WTC11 (cell line): ENCODE results near the gene RTF2. TPM values are rescaled to one million over a fixed set of nuclear protein-coding genes. Genes with fewer than 3 reads are reported as not detected.

ENCODE experiments used
- ATAC-seq: fragments of 200-7000 bp; cut with Tn5 transposase; 2 replicates; pipeline ENCODE4 v1.10.0; 2021; ENCODE audit warnings: mild to moderate bottlenecking, moderate library complexity
- CTCF ChIA-PET: fragments of 300-600 bp; sonication (Branson Sonifier 250); formaldehyde crosslinking; loops from one replicate; lab custom pipeline; 2021; ENCODE audit warnings: antibody characterized with exemption; lab: Charles Lee
- POLR2A ChIA-PET: fragments of 350-600 bp; sonication (Branson Sonifier 250); formaldehyde crosslinking; loops from one replicate; lab custom pipeline; 2021; ENCODE audit warnings: antibody characterized with exemption; lab: Charles Lee
- DNase-seq: peaks from one replicate; pipeline ENCODE4 v3.0.0; 2021; ENCODE audit warnings: low spot score
- H3K27ac Mint-ChIP-seq: 2 replicates; pipeline ENCODE4 v1.8.0; 2021; ENCODE audit warnings: mixed read lengths
- H3K27me3 Mint-ChIP-seq: 2 replicates; pipeline ENCODE4 v1.8.0; 2021; ENCODE audit warnings: low read depth, mild to moderate bottlenecking, moderate library complexity, mixed read lengths
- H3K36me3 Mint-ChIP-seq: 2 replicates; pipeline ENCODE4 v1.8.0; 2021; ENCODE audit warnings: mixed read lengths
- H3K4me1 Mint-ChIP-seq: 2 replicates; pipeline ENCODE4 v1.8.0; 2022; ENCODE audit warnings: mixed read lengths
- H3K4me3 Mint-ChIP-seq: 2 replicates; pipeline ENCODE4 v1.8.0; 2021; ENCODE audit warnings: mild to moderate bottlenecking, moderate library complexity, mixed read lengths
- H3K9me3 Mint-ChIP-seq: 2 replicates; pipeline ENCODE4 v1.8.0; 2021; ENCODE audit warnings: mixed read lengths
- ATF1 ChIP-seq: sonication (generic); formaldehyde crosslinking; IDR thresholded peaks from 2 replicates; pipeline ENCODE4 v1.8.1; 2023; ENCODE audit warnings: mild to moderate bottlenecking, moderate library complexity, missing genetic modification reagents
- CREM ChIP-seq: sonication (generic); formaldehyde crosslinking; IDR thresholded peaks from 2 replicates; pipeline ENCODE4 v1.8.1; 2022; ENCODE audit warnings: mild to moderate bottlenecking, missing genetic modification reagents, moderate library complexity
- FOXJ3 ChIP-seq: sonication (generic); formaldehyde crosslinking; IDR thresholded peaks from 2 replicates; pipeline ENCODE4 v1.9.0; 2021; ENCODE audit warnings: missing genetic modification reagents, mild to moderate bottlenecking, borderline replicate concordance
- GTF2I ChIP-seq: fragments of 250-450 bp; sonication (Bioruptor Pico); conservative IDR thresholded peaks from 2 replicates; pipeline ENCODE4 v1.4.0; 2021; ENCODE audit warnings: mild to moderate bottlenecking
- HMGA2 ChIP-seq: fragments of 250-450 bp; sonication (Bioruptor Pico); IDR thresholded peaks from 2 replicates; pipeline ENCODE4 v1.4.0; 2021; ENCODE audit warnings: mild to moderate bottlenecking, moderate library complexity
- KAT7 ChIP-seq: sonication (generic); formaldehyde crosslinking; IDR thresholded peaks from 2 replicates; pipeline ENCODE4 v1.8.1; 2023; ENCODE audit warnings: missing genetic modification reagents, mild to moderate bottlenecking, borderline replicate concordance
- NFYB ChIP-seq: sonication (generic); formaldehyde crosslinking; conservative IDR thresholded peaks from 2 replicates; pipeline ENCODE4 v1.8.0; 2022; ENCODE audit warnings: low read depth, missing genetic modification reagents
- NR2C2 ChIP-seq: sonication (generic); formaldehyde crosslinking; IDR thresholded peaks from 2 replicates; pipeline ENCODE4 v1.8.0; 2022; ENCODE audit warnings: mild to moderate bottlenecking, missing genetic modification reagents
- SOX15 ChIP-seq: fragments of 250-450 bp; sonication (Bioruptor Pico); IDR thresholded peaks from 2 replicates; pipeline ENCODE4 v1.9.0; 2021; ENCODE audit warnings: mild to moderate bottlenecking
- TP53 ChIP-seq: sonication (generic); formaldehyde crosslinking; IDR thresholded peaks from 2 replicates; pipeline ENCODE4 v1.8.1; 2023; ENCODE audit warnings: mild to moderate bottlenecking, missing genetic modification reagents
- ZNF121 ChIP-seq: sonication (generic); formaldehyde crosslinking; IDR thresholded peaks from 2 replicates; pipeline ENCODE4 v1.8.0; 2023; ENCODE audit warnings: missing genetic modification reagents
- total RNA-seq: library from RNA; stranded (reverse); gene quantifications from 3 replicates; pipeline ENCODE4 v1.2.3, GENCODE V29; 2021
- TF ChIP-seq, protein P1 (sequence below): fragments of 250-450 bp; sonication (Bioruptor Pico); IDR thresholded peaks from 2 replicates; pipeline ENCODE4 v2.1.2; 2022; ENCODE audit warnings: mild to moderate bottlenecking, moderate library complexity
- TF ChIP-seq, protein P2 (sequence below): fragments of 250-450 bp; sonication (Bioruptor Pico); IDR thresholded peaks from 2 replicates; pipeline ENCODE4 v1.8.0; 2021; ENCODE audit warnings: mild to moderate bottlenecking
- TF ChIP-seq, protein P3 (sequence below): sonication (generic); formaldehyde crosslinking; IDR thresholded peaks from 2 replicates; pipeline ENCODE4 v1.8.0; 2022; ENCODE audit warnings: missing genetic modification reagents
- TF ChIP-seq, protein P4 (sequence below): sonication (generic); formaldehyde crosslinking; IDR thresholded peaks from 2 replicates; pipeline ENCODE4 v1.8.0; 2022; ENCODE audit warnings: mild to moderate bottlenecking, missing genetic modification reagents
- TF ChIP-seq, protein P5 (sequence below): sonication (generic); formaldehyde crosslinking; IDR thresholded peaks from 2 replicates; pipeline ENCODE4 v1.8.1; 2022; ENCODE audit warnings: low read depth, missing genetic modification reagents, borderline replicate concordance
- TF ChIP-seq, protein P6 (sequence below): sonication (generic); formaldehyde crosslinking; IDR thresholded peaks from 2 replicates; pipeline ENCODE4 v1.8.1; 2022; ENCODE audit warnings: low read depth, mild to moderate bottlenecking, moderate library complexity, missing genetic modification reagents, borderline replicate concordance
- TF ChIP-seq, protein P7 (sequence below): sonication (generic); formaldehyde crosslinking; IDR thresholded peaks from 2 replicates; pipeline ENCODE4 v1.8.1; 2023; ENCODE audit warnings: mild to moderate bottlenecking, missing genetic modification reagents
- TF ChIP-seq, protein P8 (sequence below): sonication (generic); formaldehyde crosslinking; IDR thresholded peaks from 2 replicates; pipeline ENCODE4 v1.8.1; 2023; ENCODE audit warnings: mild to moderate bottlenecking, missing genetic modification reagents

The RTF2 gene
- total RNA-seq, 1 experiment from 2014 or later: 46.3 TPM

DNA sequence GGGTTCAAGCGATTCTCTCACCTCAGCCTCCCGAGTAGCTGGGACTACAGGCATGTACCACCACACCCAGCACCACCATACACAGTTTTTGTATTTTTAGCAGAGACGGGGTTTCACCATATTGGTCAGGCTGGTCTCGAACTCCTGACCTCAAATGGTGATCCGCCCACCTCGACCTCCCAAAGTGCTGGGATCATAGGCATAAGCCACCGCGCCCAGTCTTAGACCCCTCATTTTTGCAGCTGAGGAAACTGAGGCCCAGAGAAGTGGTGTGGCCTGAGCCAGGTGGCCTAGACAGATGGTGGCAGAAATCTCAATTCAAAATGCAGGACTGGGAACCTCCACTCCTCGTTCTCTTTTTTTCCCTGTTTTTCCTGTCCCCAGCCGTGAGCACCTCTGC is 43.5 kb downstream of the RTF2 start:
- Mint-ChIP-seq H3K4me3 (no peak overlapping the region), H3K27me3 (no peaks in the 10 kb centered on the region), H3K4me1 (peaks cover 7% of the 10 kb centered on the region), H3K36me3 (no peaks in the 10 kb centered on the region), H3K9me3 (no peaks in the 10 kb centered on the region), H3K27ac (no peak overlapping the region)
- ChIA-PET CTCF (no interaction called here), POLR2A (no interaction called here)
- TF ChIP-seq, protein P1, sequence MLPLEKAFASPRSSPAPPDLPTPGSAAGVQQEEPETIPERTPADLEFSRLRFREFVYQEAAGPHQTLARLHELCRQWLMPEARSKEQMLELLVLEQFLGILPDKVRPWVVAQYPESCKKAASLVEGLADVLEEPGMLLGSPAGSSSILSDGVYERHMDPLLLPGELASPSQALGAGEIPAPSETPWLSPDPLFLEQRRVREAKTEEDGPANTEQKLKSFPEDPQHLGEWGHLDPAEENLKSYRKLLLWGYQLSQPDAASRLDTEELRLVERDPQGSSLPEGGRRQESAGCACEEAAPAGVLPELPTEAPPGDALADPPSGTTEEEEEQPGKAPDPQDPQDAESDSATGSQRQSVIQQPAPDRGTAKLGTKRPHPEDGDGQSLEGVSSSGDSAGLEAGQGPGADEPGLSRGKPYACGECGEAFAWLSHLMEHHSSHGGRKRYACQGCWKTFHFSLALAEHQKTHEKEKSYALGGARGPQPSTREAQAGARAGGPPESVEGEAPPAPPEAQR: no peak
- TF ChIP-seq, protein P2, sequence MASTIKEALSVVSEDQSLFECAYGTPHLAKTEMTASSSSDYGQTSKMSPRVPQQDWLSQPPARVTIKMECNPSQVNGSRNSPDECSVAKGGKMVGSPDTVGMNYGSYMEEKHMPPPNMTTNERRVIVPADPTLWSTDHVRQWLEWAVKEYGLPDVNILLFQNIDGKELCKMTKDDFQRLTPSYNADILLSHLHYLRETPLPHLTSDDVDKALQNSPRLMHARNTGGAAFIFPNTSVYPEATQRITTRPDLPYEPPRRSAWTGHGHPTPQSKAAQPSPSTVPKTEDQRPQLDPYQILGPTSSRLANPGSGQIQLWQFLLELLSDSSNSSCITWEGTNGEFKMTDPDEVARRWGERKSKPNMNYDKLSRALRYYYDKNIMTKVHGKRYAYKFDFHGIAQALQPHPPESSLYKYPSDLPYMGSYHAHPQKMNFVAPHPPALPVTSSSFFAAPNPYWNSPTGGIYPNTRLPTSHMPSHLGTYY (CRISPR knock-in tag): no peak
- TF ChIP-seq, protein P3, sequence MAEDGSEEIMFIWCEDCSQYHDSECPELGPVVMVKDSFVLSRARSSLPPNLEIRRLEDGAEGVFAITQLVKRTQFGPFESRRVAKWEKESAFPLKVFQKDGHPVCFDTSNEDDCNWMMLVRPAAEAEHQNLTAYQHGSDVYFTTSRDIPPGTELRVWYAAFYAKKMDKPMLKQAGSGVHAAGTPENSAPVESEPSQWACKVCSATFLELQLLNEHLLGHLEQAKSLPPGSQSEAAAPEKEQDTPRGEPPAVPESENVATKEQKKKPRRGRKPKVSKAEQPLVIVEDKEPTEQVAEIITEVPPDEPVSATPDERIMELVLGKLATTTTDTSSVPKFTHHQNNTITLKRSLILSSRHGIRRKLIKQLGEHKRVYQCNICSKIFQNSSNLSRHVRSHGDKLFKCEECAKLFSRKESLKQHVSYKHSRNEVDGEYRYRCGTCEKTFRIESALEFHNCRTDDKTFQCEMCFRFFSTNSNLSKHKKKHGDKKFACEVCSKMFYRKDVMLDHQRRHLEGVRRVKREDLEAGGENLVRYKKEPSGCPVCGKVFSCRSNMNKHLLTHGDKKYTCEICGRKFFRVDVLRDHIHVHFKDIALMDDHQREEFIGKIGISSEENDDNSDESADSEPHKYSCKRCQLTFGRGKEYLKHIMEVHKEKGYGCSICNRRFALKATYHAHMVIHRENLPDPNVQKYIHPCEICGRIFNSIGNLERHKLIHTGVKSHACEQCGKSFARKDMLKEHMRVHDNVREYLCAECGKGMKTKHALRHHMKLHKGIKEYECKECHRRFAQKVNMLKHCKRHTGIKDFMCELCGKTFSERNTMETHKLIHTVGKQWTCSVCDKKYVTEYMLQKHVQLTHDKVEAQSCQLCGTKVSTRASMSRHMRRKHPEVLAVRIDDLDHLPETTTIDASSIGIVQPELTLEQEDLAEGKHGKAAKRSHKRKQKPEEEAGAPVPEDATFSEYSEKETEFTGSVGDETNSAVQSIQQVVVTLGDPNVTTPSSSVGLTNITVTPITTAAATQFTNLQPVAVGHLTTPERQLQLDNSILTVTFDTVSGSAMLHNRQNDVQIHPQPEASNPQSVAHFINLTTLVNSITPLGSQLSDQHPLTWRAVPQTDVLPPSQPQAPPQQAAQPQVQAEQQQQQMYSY (CRISPR knock-in tag): no peak
- TF ChIP-seq NFYB (CRISPR knock-in tag): no peak
- no peak for TF ChIP-seq KAT7
- no peak for TF ChIP-seq HMGA2 (CRISPR knock-in tag)
- TF ChIP-seq, protein P4, sequence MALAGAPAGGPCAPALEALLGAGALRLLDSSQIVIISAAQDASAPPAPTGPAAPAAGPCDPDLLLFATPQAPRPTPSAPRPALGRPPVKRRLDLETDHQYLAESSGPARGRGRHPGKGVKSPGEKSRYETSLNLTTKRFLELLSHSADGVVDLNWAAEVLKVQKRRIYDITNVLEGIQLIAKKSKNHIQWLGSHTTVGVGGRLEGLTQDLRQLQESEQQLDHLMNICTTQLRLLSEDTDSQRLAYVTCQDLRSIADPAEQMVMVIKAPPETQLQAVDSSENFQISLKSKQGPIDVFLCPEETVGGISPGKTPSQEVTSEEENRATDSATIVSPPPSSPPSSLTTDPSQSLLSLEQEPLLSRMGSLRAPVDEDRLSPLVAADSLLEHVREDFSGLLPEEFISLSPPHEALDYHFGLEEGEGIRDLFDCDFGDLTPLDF: no peak
- TF ChIP-seq, protein P5, sequence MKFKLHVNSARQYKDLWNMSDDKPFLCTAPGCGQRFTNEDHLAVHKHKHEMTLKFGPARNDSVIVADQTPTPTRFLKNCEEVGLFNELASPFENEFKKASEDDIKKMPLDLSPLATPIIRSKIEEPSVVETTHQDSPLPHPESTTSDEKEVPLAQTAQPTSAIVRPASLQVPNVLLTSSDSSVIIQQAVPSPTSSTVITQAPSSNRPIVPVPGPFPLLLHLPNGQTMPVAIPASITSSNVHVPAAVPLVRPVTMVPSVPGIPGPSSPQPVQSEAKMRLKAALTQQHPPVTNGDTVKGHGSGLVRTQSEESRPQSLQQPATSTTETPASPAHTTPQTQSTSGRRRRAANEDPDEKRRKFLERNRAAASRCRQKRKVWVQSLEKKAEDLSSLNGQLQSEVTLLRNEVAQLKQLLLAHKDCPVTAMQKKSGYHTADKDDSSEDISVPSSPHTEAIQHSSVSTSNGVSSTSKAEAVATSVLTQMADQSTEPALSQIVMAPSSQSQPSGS: no peak
- no peak for TF ChIP-seq ATF1 (CRISPR knock-in tag)
- no peak for TF ChIP-seq SOX15 (CRISPR knock-in tag)
- no peak for TF ChIP-seq ZNF121
- no peak for TF ChIP-seq GTF2I (CRISPR knock-in tag)
- DNase-seq (no peak), ATAC-seq (no peak)

DNA sequence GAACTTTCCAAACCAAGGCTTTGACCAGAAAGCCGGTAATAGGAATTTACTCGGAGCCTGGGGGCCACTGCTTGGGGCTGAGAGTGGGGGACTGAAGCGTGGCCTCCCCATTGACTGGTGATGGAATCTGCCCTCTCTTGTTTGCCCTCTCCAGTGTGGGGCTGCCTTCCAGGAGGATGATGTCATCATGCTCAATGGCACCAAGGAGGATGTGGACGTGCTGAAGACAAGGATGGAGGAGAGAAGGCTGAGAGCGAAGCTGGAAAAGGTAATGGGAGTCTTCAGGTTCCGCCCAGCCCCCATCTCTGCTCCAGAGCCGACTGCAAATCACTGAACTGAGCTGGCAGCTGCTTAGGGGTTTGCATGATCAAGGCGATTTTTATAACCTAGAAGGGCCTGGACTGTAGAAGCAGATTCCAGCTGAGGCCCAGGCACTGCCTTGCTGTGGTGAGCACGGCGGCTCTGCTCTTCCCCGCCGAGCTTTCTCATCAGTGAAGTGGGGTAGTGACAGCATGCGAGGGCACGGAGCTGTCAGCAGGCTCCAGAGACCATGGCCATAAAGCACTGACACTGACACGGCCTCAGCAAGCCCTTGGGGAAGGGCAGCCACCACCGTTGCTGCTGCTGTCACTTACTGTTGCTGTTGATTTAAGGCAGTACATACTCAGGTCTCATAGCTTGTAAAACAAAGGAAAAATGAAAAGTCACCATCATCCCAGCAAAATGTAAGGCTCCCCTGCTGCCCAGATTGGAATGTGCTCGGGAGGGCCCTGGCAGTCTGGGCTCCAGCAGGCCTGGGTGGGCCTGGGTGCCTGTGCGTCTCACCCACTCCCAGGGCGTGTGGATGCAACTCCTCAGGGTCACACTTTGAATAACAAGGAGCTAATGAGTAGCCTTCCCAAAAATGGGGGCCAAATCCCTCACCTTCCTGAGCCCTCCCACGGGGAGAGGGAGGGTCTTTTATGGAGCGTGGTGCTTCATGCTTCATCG is 45.0 kb downstream of the RTF2 start:
- H3K27ac Mint-ChIP-seq: no peak overlapping the region
- H3K4me3 Mint-ChIP-seq: no peak overlapping the region
- H3K27me3 Mint-ChIP-seq: no peaks in the 10 kb centered on the region
- peaks cover 12% of the 10 kb centered on the region for H3K36me3 Mint-ChIP-seq
- H3K4me1 Mint-ChIP-seq: peaks cover 7% of the 10 kb centered on the region
- CTCF ChIA-PET: no interaction called here
- TF ChIP-seq, protein P6, sequence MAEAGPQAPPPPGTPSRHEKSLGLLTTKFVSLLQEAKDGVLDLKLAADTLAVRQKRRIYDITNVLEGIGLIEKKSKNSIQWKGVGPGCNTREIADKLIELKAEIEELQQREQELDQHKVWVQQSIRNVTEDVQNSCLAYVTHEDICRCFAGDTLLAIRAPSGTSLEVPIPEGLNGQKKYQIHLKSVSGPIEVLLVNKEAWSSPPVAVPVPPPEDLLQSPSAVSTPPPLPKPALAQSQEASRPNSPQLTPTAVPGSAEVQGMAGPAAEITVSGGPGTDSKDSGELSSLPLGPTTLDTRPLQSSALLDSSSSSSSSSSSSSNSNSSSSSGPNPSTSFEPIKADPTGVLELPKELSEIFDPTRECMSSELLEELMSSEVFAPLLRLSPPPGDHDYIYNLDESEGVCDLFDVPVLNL: no peak
- TF ChIP-seq, protein P7, sequence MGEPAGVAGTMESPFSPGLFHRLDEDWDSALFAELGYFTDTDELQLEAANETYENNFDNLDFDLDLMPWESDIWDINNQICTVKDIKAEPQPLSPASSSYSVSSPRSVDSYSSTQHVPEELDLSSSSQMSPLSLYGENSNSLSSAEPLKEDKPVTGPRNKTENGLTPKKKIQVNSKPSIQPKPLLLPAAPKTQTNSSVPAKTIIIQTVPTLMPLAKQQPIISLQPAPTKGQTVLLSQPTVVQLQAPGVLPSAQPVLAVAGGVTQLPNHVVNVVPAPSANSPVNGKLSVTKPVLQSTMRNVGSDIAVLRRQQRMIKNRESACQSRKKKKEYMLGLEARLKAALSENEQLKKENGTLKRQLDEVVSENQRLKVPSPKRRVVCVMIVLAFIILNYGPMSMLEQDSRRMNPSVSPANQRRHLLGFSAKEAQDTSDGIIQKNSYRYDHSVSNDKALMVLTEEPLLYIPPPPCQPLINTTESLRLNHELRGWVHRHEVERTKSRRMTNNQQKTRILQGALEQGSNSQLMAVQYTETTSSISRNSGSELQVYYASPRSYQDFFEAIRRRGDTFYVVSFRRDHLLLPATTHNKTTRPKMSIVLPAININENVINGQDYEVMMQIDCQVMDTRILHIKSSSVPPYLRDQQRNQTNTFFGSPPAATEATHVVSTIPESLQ (CRISPR knock-in tag): no peak
- TF ChIP-seq NR2C2 (CRISPR knock-in tag) (no peak), CREM (CRISPR knock-in tag) (no peak), FOXJ3 (CRISPR knock-in tag) (no peak), TP53 (CRISPR knock-in tag) (no peak)
- TF ChIP-seq, protein P8, sequence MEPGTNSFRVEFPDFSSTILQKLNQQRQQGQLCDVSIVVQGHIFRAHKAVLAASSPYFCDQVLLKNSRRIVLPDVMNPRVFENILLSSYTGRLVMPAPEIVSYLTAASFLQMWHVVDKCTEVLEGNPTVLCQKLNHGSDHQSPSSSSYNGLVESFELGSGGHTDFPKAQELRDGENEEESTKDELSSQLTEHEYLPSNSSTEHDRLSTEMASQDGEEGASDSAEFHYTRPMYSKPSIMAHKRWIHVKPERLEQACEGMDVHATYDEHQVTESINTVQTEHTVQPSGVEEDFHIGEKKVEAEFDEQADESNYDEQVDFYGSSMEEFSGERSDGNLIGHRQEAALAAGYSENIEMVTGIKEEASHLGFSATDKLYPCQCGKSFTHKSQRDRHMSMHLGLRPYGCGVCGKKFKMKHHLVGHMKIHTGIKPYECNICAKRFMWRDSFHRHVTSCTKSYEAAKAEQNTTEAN: no peak
- TF ChIP-seq, all 79 proteins: peak for 0
- H3K9me3 Mint-ChIP-seq: no peaks in the 10 kb centered on the region
- ATAC-seq: no peak; the same call in 1 of the 2 replicates
- no peak for DNase-seq
- POLR2A ChIA-PET: no interaction called here
